GM18502 (cell line): Measurements from ENCODE around the gene CTXN1.
"Not testable (repeated sequence)": the region's sequence is repeated elsewhere in the genome, so short reads cannot be mapped to it uniquely, and the experiment has no call there.

Experiments used
- ATAC-seq: cut with Tn5 transposase; IDR thresholded peaks from one replicate; pipeline ENCODE4 v1.9.1; 2021; ENCODE audit warnings: mild to moderate bottlenecking; ENCODE audit not compliant: unreplicated experiment, poor library complexity

CTXN1 gene

DNA sequence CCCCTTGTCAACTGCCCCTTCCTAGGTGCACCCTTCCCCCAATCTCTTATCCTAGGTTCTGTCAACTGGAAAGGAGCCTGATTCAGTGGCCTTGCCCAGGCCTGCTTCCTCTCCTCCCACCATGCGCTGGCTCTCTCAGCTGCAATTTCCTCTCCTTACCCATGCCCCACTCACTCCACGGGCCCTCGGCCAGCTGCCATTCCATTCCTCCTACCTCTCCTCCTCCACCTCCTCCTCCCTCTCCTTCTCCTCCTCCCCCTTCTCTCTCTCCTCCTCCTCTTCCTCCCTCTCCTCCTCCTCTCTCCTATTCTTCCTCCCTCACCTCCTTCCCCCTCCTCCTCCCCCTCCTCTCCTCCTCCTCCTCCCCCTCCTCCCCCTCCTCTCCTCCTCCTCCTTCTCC lies 27.1 kb upstream of the CTXN1 start:
- no peak for ATAC-seq

GRCh38 chr19:7947939-7948338 lies 22.0 kb upstream of the CTXN1 start:
- no peak for ATAC-seq

DNA sequence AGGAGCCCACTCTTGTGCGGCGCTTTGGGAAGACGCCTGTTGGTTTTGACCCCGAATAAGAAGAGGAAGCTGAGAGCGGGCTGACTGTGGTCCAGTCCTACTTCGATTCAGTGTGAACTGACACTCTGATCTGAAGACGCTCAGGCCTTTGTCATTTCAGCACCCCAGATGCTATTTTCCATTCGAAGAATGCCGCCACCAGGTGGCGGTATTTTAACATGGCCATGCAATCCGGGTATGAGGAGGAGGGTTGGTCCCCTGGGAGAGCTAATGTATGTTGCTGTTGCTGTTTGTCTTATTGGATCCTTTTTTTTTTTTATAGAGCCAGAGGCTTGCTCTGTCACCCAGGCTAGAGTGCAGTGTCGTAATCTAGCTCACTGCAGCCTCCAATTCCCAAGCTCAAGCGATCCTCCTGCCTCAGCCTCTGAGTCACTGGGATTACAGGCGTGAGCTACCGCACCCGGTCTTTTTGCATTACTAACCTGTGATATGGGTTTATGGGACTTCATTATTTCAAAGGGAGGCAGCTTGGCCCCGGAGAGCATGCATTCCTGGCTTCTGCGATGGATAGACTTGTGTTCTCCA lies 18.3 kb upstream of the CTXN1 start:
- peak; percentile 32 for ATAC-seq

DNA sequence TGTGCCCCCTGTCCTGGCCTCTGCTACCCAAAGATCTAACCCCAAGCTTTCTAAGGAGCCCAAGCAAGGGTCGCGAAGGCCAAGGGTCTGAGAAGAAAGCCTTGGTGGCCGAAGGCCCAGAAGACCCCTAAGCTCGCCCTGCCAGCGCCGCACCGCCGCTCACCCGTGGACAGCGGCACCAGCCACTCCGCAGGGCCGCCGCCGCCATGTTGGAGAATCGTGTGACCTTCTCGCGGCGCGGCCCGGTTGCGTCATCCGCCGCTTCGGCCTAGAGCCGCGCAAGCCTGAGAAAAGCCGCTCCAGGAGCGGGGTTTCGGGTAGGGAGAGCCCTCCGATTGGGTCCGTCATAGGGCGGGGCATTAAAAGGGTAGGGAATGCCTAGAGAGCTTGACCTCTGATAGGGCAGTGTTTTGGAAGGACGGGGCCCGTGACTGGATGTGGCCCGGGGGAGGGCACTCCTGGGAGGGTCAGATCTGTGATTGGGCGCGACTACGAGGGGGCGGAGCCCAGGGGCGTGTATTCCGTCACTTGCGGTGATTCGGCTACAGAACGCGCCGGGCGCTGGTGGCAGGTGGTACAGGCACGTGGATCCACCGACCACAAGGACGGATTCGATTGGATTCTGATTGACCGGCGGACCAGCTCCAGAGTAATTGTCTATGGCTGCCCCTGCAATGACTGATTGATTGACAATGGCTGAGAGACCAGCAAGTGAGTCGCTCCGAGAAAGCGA lies 17.7 kb upstream of the CTXN1 start, which contains the start of gene TIMM44:
Gene TIMM44 (minus strand): TSS at position 223 of the 733 bp plus-strand sequence. CDS start 15 bp downstream, at position 208.
- peak; percentile 93 for ATAC-seq

GRCh38 chr19:7942981-7943443 lies 17.1 kb upstream of the CTXN1 start:
- ATAC-seq, result peak; percentile 32

GRCh38 chr19:7941895-7942596 lies 16.1 kb upstream of the CTXN1 start:
- ATAC-seq, result no peak

GRCh38 chr19:7940841-7941240 lies 14.9 kb upstream of the CTXN1 start:
- ATAC-seq, result no peak

- no peak for ATAC-seq
Observed at GRCh38 chr19:7934766-7935165, 8.8 kb upstream of the CTXN1 start.

GRCh38 chr19:7933828-7934725 lies 8.1 kb upstream of the CTXN1 start:
- no peak for ATAC-seq

- ATAC-seq, result no peak
Observed at GRCh38 chr19:7933411-7933810, 7.5 kb upstream of the CTXN1 start.

DNA sequence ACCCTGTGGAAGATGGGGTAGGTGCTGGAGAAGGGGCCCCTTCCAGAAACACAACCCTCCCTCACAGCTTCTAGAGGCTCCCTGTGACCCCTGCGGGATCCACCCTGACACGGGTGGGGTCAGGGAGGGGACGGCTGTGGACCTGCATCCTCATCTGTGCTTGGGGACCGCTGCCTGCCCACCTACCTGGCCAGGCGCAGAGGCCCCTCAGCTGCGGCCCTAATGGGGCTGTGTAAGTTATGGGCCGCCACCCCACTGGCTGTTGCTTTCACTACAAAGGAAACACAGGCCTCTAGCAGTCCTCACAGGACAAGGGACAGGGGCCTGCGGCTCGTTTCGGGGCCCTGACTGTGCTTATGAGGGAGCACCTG lies 7.0 kb upstream of the CTXN1 start:
- no peak for ATAC-seq

GRCh38 chr19:7932276-7932929 lies 6.5 kb upstream of the CTXN1 start:
- no peak for ATAC-seq

DNA sequence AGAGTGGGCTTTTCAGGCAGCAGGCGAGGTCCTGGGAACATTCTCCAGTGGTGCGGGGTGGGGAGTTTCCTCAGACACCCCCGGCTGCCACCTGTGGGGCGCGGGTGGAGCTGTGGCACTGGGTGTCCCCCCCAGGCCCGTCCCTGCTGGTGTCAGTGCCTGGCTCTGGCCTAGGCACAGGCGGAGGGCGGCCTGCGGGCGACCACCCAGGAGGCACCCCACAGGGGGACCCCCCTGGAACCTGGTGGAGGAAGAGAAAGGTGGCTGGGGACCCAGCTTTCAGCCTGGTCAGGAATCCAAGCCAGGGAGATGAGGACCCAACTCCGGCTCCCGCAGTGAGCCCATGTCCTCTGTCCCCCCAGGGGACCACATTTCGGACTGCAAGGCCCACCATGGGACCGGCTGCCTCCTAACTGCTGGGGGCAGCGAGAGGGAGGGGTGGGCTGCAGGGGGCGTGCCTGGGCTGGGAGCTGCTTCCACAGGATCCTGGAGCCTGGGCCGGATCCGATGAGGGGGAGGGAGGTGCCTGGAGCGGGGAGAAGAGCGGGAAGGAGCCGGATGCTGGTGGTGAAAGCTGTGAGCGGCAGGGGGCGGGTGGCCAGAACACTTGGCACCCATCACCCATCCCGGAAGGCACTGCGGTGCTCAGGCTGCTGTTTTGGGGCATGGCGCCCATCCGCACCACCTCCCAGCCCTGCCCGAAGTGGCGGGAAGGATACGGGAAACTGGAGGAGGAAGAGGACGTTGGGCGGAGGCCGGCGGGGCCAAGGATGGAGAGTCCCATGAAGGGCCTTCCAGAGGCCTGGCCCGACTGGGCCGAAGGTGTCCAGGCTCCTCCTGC lies 5.5 kb upstream of the CTXN1 start:
- ATAC-seq, result no peak

GRCh38 chr19:7930765-7931164 lies 4.8 kb upstream of the CTXN1 start:
- ATAC-seq, result no peak

GRCh38 chr19:7930030-7930429 lies 4.1 kb upstream of the CTXN1 start:
- not testable (repeated sequence) for ATAC-seq

DNA sequence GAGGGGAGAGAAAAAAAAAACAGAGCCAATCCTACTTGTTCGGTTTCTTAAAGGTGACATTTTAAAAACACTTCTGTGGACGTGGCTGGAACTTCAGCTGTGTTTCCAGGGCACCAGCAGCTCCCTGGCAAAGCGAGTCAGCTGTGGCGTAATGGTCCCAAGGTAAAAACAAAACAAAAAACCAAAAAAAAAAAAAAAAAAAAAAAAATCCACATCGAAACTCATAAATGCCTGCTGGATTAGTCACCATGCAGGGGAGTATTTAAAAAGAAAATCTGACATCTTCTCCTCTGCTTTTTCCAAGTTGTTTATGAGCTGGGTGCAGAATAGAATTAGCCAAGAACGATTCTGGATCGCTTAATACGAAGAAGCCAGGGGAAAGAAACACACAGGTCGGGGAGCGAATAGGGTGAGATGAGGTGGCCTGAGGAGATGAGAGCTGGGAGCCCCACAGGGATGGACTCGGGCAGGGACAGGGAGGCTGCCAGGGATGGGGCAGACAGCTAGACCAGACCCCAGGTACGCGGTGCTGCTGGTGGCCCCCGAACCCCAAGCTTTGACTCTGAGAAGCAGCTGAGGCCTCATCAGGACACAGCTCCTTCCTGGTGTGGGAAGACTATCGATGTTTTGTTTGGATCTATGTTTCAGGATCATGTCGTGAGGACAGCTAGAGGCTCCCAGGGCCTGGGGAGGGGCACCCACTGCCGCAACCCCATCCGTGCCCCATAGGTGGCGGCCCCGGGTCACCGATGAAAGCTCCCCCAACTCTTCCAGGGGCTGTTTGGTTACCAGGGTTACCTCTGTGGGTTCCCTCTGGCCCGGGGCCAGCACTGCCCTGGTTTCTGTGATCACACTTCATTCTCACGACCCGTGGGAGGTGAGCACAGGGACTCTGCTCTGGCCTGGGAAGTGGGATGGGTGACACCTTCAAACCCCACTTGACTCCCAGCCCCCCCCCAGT lies 3.1 kb upstream of the CTXN1 start:
- ATAC-seq, result no peak

GRCh38 chr19:7928334-7928706 lies 2.4 kb upstream of the CTXN1 start:
- no peak for ATAC-seq
